Lung microvascular endothelial cell (primary cell): ENCODE results near the gene METTL22. TPM values are rescaled to one million over a fixed set of nuclear protein-coding genes. Genes with fewer than 3 reads are reported as not detected.

Source experiments
- DNase-seq, 2 donors: peaks; one replicate each; pipeline versions ENCODE4 v3.0.0 to v3.0.0-alpha.2; 2010; ENCODE audit warnings: low read depth in 2 of 2
- total RNA-seq: library from RNA; depleted of rRNA; stranded (reverse); fragments of >200 nt; gene quantifications from 2 replicates; pipeline ENCODE4 v1.2.1, GENCODE V29; 2014

METTL22 gene
- total RNA-seq, 1 donor from 2014 or later = 10.7 TPM

- DNase-seq = no peak
These were observed 27.3 kb upstream of the METTL22 start for GRCh38 chr16:8594149-8594666.

- no peak for DNase-seq
These were observed 25.7 kb upstream of the METTL22 start for GRCh38 chr16:8595783-8596182.

GRCh38 chr16:8596581-8596980 lies 24.9 kb upstream of the METTL22 start:
- no peak for DNase-seq

- DNase-seq = no peak
These were observed 21.2 kb upstream of the METTL22 start for GRCh38 chr16:8600144-8600775.

GRCh38 chr16:8605554-8605953 lies 15.9 kb upstream of the METTL22 start:
- DNase-seq = no peak

GRCh38 chr16:8607214-8607613 lies 14.3 kb upstream of the METTL22 start:
- no peak for DNase-seq

- DNase-seq = no peak
These were observed 10.4 kb upstream of the METTL22 start for GRCh38 chr16:8611122-8611521.

- no peak for DNase-seq
These were observed 9.5 kb upstream of the METTL22 start for GRCh38 chr16:8611886-8612600.

- DNase-seq = no peak
These were observed 7.0 kb upstream of the METTL22 start for GRCh38 chr16:8614435-8615029.

GRCh38 chr16:8619671-8620370 lies 1.7 kb upstream of the METTL22 start:
- DNase-seq = no peak

- DNase-seq = no peak
These were observed 963 bp upstream of the METTL22 start for GRCh38 chr16:8620535-8620934.

GRCh38 chr16:8621222-8621571 lies 301 bp upstream of the METTL22 start:
- DNase-seq = no peak

GRCh38 chr16:8622315-8622656 lies 788 bp downstream of the METTL22 start:
- no peak for DNase-seq

- peak in 1 of 2 donors; percentile 21 for DNase-seq
These were observed 2.1 kb downstream of the METTL22 start for GRCh38 chr16:8623634-8624033.

- no peak for DNase-seq
These were observed 4.1 kb downstream of the METTL22 start for GRCh38 chr16:8625491-8626087.

- DNase-seq = no peak
These were observed 5.4 kb downstream of the METTL22 start for GRCh38 chr16:8626946-8627345.

GRCh38 chr16:8627456-8627855 lies 6.0 kb downstream of the METTL22 start:
- DNase-seq = no peak

- no peak for DNase-seq
These were observed 7.7 kb downstream of the METTL22 start for GRCh38 chr16:8628981-8629725.

- DNase-seq = no peak
These were observed 8.9 kb downstream of the METTL22 start for GRCh38 chr16:8630255-8630953.

GRCh38 chr16:8631373-8631772 lies 9.9 kb downstream of the METTL22 start:
- DNase-seq = no peak
